Activated T-cell treated with anti-CD3 and anti-CD28 coated beads, Interleukin-2, amount 50 U/mL, for 48 hours (primary cell): Measurements from ENCODE around the gene RPRM.
"Not testable (repeated sequence)": the region's sequence is repeated elsewhere in the genome, so short reads cannot be mapped to it uniquely, and the experiment has no call there.

ENCODE experiments used
- DNase-seq, 2 experiments: peaks; one replicate each; pipeline ENCODE4 v3.0.0-alpha.2; 2020

Gene RPRM

GRCh38 chr2:153455403-153455802, 23.2 kb downstream of the RPRM start:
- DNase-seq = no peak

DNA sequence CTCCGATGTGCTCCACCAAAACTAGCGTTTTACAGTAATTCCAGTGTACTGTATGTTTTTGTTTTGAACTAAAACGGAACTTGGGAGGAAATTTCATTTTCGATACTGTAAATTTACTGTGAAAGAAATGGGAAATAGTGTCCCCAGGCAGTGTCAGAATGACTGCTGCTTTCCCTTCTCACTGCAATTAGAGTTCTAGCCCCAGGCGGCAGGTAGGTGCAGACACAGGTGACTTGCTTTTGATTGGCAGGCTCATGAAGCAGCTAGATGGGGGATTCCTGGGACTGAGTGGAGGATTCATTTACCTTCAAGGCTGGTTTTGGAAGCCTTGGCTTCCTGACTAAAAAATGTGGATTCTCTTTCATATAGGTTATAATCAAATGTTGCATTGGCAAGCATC, 27.0 kb downstream of the RPRM start:
- DNase-seq = no peak

GRCh38 chr2:153443106-153443505, 35.5 kb downstream of the RPRM start:
- no peak for DNase-seq

DNA sequence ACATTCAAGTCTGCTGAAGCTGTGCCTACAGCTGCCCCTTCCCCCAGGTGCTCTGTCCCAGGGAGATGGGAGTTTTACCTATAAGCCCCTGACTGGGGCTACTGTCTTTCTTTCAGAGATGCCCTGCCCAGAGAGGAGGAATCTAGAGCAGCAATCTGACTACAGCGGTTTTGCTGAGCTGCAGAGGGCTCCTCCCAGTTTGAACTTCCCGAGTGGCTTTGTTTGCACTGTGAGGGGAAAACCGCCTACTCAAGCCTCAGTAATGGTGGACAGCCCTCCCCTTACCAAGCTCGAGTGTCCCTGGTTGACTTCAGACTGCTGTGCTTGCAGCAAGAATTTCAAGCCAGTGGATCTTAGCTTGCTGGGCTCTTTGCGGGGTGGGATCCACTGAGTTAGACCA, 35.9 kb downstream of the RPRM start:
- not testable (repeated sequence) for DNase-seq

DNA sequence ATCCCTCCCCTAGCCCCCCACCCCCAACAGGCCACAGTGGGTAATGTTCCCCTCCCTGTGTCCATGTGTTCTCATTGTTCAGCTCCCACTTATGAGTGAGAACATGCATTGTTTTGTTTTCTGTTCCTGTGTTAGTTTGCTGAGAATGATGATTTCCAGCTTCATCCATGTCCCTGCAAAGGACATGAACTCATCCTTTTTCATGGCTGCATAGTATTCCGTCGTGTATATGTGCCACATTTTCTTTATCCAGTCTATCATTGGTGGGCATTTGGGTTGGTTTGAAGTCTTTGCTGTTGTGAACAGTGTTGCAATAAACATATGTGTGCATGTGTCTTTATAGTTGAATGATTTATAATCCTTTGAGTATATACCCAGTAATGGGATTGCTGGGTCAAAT, 38.5 kb downstream of the RPRM start:
- DNase-seq = not testable (repeated sequence)

DNA sequence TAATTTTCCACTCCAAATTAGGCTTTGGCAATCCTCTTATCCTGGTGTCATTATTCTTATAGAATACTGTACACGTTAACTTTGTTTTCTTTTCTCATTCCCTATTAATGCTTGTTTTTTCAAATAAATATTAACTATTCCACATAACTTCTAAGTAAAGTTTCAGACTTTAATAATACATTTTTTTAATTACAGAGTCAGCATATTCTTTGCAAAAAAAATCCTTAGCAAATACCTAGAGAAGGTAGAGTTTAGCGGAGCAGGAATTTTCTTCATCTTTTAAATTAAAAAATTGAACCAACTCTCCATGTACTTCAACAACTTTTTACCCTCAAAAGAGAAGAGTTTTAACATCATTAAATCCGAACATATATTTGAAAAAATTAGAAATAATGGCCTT, 45.2 kb downstream of the RPRM start:
- DNase-seq = no peak

- DNase-seq = no peak
Observed at GRCh38 chr2:153432381-153432780, 46.2 kb downstream of the RPRM start.

DNA sequence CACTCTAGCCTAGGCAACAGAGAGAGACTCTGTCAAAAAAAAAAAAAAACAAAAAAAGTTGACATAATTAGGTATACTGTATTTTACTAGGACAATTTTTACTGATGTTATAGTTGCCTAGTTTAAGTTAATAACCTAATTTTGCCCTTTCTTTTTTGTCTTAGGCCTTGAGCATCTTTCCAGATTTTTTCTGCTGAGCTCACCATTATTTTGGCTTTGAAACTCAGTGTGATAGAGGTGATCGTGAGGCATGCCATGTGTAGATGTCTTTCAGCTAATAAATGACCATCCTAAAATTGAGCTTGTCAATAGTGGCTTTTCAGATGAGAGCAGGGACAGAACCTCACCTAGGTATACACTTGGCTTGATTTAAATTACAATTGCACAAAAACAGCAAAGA, 47.4 kb downstream of the RPRM start:
- DNase-seq = no peak
